HG03159 (cell line): ENCODE results near the gene CACNA1C.

ENCODE experiments used
- ATAC-seq: cut with Tn5 transposase; IDR thresholded peaks from one replicate; pipeline ENCODE4 v1.9.1; 2021; ENCODE audit warnings: mild to moderate bottlenecking, moderate library complexity; ENCODE audit not compliant: unreplicated experiment

The CACNA1C gene

DNA sequence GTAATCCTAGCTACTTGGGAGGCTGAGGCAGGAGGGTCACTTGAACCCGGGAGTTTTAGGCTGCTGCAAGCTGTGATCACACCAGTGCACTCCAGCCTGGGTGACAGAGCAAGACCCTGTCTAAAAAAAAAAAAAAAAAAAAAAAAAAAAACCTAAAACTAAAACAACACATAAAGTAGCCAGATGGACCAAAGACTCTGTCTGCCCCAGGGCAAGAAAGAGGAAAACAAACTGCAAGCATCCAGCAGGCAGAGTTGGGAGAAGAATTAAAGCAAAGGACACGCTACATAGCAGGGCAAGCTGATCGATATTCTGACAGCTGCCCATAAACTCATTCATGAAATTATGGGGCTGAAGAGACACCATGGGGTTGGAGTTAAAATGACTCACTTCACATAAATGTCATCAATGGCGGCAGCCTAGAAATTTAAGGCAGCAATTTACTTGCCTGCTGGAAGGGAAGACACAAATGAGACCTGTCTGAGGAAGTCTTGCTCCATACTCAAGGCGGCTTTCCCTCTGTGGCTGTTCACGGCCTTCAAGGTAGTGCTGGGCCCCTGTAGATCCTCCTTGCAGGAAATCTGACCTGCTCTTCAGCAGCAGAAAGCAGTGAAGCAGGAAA lies 482.9 kb downstream of the CACNA1C start:
- ATAC-seq = no peak

DNA sequence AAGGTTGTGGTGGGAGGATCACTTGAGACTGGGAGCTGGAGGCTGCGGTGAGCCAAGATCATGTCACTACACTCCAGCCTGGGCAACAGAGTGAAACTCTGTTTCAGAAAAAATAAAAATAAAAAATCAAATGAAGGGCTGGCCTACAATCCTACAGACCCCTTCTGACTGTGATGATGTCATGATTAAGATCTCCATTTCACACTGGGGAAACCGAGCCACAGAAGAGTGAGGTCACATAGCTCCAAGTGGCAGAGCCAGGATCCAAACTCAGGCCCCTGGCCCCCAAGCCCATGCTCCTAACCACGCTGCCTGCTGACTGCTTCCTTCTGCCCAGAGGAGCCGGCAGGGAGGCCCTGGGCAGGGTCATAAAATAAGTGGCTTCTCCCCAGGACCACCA lies 483.9 kb downstream of the CACNA1C start:
- ATAC-seq = no peak

DNA sequence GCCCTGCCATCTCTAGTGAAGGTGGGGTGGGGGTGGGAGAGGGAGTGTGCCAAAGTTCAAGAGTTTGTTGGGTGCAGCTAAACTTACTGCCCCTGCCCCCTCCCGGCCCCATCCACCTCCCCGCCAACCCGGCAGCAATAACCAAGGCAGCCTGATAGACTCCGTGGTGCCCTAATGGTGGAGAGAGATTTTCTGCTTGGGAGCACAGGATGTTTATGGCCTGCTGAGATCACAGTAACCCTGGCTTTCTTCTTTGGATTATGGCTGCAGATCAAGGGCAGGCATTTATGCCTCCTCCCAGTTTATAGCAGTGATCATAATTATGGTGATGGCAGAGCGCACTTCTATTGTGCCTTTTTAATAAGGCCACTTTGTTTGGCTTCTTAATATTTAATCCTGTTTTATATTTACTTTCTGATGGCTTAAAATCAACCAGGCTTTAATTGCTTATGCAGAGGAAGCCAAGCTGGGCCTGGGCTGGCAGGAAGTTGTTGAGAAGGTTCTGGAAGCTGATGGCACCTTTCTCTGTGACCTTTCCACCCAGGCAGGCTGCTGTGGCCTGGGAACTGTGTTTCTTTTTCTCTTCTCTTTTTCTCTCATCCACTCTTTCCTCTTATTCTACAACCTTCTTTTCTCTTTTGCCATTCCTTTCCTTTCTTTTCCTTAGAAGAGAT lies 485.2 kb downstream of the CACNA1C start:
- no peak for ATAC-seq

DNA sequence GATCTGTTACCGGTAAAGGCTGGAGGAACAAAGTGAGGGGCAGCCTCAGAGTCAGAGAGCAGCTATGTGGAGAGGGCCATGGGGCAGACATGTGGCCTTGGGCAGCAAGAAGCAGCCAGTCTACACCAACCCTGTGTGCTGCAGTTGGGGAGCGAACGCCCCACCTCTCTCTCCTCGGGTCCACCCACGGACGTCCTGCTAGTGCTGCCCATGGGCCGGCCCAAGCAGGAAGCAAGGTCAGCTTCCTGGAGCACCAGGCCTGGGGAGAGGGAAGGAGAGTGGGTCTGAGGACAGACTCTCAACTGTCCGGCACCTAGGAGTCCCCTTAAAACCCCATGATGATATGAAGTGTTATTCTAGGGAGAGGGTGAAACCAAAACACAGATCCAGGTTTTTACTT lies 487.2 kb downstream of the CACNA1C start:
- ATAC-seq = no peak

DNA sequence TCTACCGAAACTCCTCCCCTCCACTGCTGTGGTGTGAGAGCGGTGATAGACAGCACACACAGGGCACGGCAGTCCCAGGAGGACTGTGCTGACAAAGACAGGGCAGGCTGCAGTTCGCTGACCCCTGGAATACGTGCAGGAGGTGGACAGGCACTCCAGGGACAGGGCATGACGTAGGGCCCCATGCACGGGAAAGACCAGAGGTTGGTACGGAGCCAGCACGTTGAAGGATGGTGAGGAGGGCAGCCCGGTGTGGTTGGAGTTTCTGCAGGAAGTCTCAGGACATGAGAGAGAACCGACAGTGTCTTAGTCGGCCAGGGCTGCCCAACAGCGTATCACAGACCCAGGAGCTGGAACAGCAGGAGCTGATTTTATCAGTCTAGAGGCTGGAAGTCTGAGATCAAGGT lies 487.8 kb downstream of the CACNA1C start:
- no peak for ATAC-seq

DNA sequence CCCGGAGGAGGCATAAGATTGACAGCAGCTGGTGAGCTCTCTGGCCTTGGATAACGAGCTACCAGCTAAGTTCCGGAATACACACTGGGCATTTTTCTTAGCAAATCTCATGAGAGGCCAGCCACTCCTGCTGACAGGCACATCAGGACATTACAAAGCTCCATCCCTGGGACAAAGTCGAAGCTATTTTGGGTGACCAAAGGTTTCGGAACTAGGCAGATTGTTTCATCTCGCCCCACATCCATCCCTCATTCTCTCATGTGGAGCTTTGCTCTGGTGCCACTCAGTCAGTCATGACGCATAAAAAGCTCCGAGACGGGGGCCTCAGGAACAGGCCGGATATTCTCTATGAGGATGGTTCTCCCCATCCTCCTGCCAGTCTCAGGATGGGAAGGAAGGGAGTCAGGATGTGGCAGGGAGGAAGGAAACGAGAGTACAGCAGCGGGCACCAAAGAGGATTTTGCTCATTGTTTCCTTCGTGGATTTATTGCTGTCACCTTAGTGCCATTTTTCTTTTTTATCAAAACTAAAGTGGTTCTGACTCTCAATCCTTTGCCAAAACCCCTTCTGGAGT lies 488.9 kb downstream of the CACNA1C start:
- no peak for ATAC-seq

DNA sequence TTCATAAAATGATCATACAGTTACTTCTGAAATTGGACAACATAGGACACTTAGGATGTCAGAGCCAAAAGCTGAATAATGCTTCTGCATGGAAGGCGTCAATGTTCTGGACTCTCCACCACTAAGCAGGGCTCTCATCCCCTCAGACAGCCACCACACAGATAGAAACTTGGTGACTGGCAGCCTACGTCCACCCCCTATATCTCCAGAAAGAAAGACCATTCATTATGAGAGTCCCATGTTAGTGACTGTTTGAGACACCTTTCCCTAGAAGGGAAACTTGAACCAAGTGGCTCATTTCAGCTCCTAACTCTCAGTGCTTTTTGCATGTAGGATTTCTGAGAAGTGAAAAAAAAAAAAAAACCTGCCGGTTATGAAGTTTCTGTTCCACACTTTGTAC lies 491.0 kb downstream of the CACNA1C start:
- no peak for ATAC-seq

DNA sequence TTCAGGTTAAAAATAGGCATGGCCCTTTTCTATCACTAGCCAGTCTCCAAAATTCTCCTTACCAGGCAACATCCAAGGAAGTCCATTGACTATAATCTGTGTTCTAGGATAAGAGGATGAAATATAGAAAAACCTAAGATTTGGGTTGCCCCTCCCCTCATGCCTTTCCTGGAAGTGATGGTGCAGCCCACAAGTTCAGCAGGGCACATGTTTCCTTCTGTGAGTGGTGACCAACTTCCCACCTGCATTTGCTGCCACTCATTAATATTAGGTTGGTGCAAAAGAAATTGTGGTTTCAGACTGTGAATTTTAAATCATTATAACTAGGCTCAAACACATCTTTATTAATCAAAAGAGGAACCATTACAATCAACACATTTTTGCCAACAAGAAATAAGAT lies 491.4 kb downstream of the CACNA1C start:
- ATAC-seq = no peak

DNA sequence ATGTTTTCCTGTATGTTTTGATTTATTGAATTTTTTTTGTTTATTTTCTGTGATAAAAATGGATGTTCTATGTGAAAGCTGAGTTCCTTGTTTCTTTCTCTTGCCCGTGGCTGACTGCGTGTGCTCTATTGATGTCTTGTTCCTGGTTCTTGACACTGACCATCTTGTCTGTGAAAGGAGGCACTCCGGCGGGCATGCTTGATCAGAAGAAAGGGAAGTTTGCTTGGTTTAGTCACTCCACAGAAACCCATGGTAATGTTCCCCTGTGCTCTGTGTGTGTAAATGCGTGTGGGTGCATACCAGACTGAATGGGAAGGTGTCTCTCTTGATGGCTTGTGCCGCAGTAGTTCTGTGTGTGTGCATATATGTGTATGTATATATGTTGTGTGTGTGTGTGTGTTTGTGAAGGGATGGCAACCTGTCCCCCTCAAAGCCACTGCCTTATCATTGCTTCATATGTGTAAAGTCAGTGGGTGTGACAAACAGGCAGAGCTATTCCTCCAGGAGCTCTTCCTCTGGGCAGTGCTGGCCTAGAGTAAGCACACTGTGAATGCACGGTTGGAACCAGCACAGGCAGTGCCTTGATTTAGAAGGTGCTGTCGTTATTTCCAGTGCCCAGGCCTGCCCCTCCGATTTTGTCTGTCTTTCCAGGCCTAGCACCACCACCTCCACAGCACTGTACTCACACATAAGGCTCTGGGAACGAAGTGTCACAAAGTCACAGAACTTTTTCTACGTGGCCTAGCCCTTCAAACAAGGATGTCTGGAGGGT lies 494.7 kb downstream of the CACNA1C start:
- ATAC-seq = no peak

DNA sequence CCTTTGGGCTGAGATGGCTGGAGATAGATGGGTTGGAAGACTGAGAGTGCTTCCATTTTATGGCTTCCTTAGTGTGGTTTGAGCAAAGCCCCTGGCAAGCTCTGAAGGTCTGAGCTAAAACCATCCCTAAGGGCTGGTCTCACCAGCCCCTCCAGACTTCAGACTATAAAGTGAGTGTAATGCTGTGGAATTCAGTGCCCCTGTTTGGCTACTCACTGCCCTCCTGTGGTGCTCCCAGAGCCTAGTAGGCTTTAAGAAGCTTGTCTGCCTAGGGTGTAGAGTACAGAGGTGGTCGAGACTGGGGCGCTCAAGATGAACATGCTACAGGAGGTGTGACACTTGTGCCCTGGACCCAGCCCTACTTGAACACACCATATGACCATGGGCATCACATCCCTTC lies 495.3 kb downstream of the CACNA1C start:
- no peak for ATAC-seq

DNA sequence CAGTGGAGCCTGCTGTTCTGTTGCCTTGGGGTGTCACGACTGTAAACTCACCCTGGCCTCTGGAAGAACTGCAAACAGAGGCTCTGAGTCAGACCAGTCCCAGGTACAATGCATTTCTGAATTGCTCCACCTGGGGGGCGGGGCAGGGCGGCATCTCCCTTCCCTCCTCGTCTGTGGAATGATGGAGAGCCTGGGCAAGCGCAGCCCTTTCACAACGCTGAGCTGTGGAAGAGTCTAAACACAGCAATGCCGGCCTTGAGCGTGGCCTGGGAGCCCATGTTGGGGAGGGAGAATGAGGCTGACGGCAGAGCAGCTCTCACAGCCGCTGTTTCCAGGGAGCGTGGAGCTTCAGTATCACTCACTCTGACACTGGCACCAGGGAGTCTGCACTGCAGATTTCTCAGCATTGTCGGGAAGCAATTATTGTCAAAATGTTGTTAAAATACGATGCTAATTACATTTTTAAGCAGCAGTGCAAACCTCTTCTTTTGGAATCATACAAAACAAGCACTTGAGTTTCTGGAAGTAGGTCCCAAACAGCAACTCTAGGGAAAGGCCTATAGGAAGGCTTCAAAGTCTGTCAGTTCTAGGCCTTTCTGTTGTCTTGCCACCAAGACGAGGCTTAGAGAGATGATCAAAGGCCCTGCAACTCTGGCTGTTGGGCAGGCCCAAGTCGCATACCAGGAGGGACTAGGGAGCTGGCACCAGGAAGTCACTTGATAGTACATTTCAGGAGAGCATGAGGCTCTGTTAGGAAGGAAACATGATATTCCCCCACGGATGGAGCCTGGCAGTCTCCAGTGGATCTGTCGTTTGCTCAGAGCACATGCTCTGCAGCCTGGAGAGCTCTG lies 498.0 kb downstream of the CACNA1C start:
- ATAC-seq = no peak

DNA sequence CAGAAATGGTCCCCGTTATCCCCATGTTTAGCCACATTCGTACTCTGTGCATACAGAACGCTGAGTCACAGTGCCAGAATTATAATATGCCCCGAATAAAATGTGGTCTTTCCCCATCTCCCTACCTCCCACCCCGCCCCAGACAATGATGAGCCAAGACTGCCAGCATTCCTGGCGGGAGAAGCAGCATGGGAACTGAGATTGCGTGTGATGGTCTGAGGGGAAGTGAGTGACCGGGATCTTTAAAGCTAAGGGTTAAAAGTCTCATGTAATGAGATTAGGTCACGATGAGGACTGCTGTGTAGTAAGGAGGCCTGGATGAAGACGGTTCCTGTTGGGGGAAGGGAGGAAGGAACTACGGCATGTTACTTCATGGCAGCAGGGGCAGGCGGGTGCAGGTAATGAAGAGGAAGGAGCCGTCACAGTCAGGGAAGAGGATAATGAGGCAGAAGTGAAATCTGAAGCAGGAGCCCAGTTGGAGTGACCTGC lies 498.7 kb downstream of the CACNA1C start:
- ATAC-seq = no peak

DNA sequence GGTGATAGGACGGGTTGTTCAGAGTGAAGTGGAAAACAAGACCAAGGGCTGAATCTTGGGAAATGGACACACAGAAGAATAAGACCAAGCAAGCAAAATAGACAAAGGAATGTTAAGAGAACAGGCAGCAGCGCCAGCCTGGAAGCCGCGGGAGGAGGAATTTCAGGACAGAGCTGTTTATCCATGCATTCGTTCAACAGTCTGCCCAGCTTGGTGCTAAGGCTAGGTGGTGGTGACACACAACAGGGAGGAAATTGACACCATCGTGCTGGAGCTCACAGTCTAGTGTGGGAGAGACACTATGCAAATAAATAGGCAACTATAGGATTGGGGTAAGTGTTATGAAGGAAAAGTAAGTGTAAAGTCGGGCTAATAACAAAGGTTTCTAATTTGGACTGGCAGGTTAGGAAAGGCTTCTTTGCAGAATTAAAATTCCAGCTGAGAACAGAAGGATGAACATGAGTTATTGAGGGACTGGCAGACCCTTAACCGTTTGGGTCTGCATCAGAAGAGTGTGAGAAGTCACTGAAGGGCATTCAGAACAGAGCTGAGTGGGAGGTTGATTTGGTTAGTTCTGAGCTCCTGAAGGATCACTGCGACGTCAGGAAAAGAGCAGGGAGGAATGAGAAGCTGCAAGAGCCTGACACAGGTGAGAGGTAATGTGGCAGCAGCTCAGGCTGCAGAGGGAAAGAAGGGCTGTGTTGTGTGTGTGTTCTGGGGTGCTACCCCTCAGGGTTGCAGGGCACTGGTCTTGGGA lies 499.4 kb downstream of the CACNA1C start:
- no peak for ATAC-seq

DNA sequence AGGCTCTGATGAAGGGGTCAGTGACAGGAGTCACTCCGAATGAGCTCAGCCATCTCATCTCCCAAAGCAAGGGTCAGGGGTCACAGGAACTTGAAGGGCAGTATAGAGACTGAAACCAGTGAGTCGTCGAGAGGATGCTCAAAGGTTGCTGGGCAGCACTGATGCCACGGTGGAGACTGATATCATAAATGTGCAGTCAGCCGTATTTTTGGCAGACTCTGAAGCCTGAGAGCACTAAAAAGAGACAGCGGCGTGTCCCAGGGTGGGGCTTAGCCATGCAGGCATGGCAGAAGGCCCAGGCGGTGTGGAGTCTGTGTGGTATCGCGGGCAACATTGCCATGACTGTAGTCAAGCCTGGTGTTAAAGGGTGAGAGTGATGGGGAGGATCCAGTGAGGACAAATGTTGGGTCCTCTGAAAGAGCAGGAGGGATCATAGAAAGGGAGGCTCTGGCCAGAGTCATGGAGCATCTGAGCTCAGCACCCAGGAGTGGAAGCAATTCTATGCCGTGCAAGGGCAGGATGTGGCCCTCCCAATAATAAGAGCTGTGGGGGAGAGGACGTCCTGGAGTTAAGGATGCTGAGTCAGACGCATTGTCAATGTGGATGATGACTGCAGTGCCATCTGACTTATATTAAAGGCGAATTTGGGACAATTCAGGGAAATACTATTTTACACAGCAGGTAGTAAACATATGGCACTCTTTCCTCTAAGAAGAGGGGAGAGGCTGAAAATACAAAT lies 500.8 kb downstream of the CACNA1C start:
- ATAC-seq = no peak

DNA sequence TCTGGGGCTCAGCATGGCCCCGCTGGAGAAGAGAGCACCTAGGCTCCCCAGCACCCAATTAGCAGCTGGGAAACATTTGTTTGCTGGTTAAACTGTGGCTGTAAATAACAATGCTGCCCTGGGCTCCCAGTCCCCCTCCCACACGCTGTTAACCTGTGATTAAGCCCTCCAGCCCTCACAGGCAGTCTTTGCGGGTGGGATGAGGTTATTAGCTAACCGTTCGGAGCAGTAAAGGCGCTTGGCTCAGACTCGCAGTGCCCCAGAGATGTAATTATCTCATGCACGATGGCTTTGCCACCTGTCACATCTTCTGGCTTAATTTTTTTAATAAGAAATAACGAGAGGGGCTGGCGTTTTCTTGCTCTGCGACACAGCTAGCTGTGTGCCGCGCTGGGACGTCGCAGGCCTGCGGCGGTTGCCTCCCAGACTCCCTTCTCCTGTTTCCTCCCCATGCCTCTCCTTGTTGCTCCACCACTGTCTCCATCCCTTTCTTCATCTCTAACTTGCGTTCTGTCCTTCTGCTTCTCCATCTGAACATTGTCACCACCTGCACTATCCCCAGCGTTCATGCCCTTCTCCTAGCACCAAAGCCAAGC lies 502.8 kb downstream of the CACNA1C start:
- no peak for ATAC-seq

DNA sequence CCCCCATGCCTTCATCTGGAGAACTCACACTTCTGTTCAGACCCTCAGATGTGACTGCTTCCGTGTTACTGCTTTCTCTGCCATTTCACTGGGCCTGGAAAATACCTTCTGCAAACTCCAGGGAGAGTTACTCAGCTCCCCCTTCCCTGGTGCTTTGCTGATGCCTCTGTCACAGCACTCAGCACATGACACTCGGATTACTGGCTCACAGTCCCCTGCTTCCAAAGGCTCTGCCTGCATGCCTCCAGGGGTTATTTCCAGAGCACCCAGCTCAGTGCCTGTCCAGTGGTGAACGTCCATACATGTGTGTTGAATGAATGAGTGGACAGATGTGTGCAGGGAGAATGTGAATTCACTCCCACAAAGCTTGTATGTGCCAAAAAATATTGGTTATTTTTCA lies 504.8 kb downstream of the CACNA1C start:
- no peak for ATAC-seq

DNA sequence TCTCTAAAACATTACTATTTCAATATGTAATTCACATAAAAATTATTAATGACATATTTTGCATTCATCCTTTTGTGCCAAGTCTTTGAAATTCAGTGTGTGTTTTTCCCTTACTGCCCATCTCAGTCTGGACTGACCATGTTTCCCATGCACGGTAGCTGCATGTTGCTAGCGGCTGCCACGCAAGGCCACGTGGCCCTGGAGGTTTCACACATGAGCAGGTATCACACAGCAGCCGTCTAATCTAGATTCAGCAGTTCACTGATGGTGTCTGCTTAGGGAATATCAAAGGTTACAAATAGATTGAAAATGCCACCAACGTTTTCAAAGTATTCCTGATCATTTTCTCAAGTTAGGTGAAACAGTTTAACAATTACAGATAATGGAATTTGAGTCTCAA lies 507.1 kb downstream of the CACNA1C start:
- ATAC-seq = no peak

DNA sequence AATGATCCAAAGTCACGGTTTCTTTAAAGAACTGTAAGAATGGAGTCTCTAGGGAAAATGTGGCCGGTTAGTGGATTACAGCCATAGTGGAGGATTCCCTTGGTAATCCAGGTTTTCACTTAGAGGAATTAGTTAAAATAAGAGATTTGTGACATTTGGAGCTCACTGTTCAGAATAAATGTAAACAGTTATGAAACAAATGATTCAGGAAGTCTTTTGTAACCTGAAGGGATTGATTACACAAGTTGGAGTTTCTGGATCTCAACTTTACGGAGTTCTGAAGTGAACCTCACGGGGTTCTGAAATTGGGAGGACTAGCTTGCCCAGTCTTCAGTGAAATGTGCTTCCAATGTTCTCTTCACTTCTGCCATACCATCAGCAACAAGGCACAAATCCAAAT lies 507.6 kb downstream of the CACNA1C start:
- no peak for ATAC-seq

DNA sequence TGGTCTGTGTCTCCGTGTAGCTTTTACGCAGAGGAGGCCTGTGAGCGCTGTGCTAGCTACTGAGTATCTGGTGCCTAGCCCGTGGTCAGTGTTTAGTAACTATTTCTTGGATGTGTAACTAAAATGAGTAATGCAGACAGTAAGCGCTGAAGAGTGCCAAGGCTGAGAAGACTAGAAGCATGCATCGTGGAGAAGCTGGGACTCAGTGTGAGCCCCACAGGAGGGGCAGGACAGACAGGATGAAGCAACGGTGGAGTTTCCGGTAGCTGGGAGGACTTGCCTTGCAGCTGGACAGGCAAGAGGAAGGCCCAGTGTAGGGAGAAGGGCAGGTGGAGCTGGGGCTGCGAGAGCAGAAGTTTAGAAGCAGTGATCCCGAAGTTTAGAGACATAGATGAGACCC lies 508.6 kb downstream of the CACNA1C start:
- ATAC-seq = no peak
